Stimulated activated naive CD8-positive, alpha-beta T cell treated with anti-CD3 and anti-CD28 coated beads, Interleukin-15, Interleukin-2, amounts not matched to agents 100 U/mL and 50 U/mL, for 24 hours (primary cell): Measurements from ENCODE around the gene CRMP1.

Experiments
- ATAC-seq: fragments of 150-1000 bp; cut with Tn5 transposase; one replicate; pipeline ENCODE4 v1.10.0; 2021
- DNase-seq: peaks from one replicate; pipeline ENCODE4 v3.0.0; 2021

Gene CRMP1

GRCh38 chr4:5893004-5893580 is at the start of gene CRMP1:
Gene CRMP1 (minus strand): TSS chr4:5893086. CDS start chr4:5892969, 117 bp downstream.
- no peak for ATAC-seq
- DNase-seq, result no peak

GRCh38 chr4:5941601-5942000 is 48.7 kb upstream of the CRMP1 start:
- ATAC-seq (no peak), DNase-seq (no peak)

GRCh38 chr4:5940470-5941203 is 47.8 kb upstream of the CRMP1 start:
- DNase-seq (no peak), ATAC-seq (no peak)

- ATAC-seq (no peak), DNase-seq (no peak)
These were observed 41.3 kb upstream of the CRMP1 start for GRCh38 chr4:5933996-5934831.

- ATAC-seq, result no peak
- DNase-seq, result no peak
These were observed 40.2 kb upstream of the CRMP1 start for GRCh38 chr4:5933116-5933515.

GRCh38 chr4:5932035-5932568 is 39.2 kb upstream of the CRMP1 start:
- DNase-seq, result no peak
- no peak for ATAC-seq

GRCh38 chr4:5931526-5931925 is 38.6 kb upstream of the CRMP1 start:
- DNase-seq (no peak), ATAC-seq (no peak)

- ATAC-seq (no peak), DNase-seq (no peak)
These were observed 38.0 kb upstream of the CRMP1 start for GRCh38 chr4:5930876-5931275.

- DNase-seq (no peak), ATAC-seq (no peak)
These were observed 37.6 kb upstream of the CRMP1 start for GRCh38 chr4:5930456-5930855.

GRCh38 chr4:5928844-5929420 is 36.0 kb upstream of the CRMP1 start:
- ATAC-seq (no peak), DNase-seq (no peak)

GRCh38 chr4:5928274-5928673 is 35.4 kb upstream of the CRMP1 start:
- ATAC-seq (no peak), DNase-seq (no peak)

- ATAC-seq (no peak), DNase-seq (no peak)
These were observed 34.9 kb upstream of the CRMP1 start for GRCh38 chr4:5927747-5928146.

- no peak for DNase-seq
- no peak for ATAC-seq
These were observed 34.2 kb upstream of the CRMP1 start for GRCh38 chr4:5927116-5927515.

GRCh38 chr4:5926598-5926997 is 33.7 kb upstream of the CRMP1 start:
- no peak for ATAC-seq
- no peak for DNase-seq

GRCh38 chr4:5925419-5926200 is 32.7 kb upstream of the CRMP1 start:
- no peak for DNase-seq
- no peak for ATAC-seq

- DNase-seq (no peak), ATAC-seq (no peak)
These were observed 31.7 kb upstream of the CRMP1 start for GRCh38 chr4:5924461-5925125.

- ATAC-seq, result no peak
- no peak for DNase-seq
These were observed 30.5 kb upstream of the CRMP1 start for GRCh38 chr4:5923376-5923775.

GRCh38 chr4:5922556-5922955 is 29.7 kb upstream of the CRMP1 start:
- no peak for ATAC-seq
- DNase-seq, result no peak

GRCh38 chr4:5921981-5922380 is 29.1 kb upstream of the CRMP1 start:
- DNase-seq (no peak), ATAC-seq (no peak)

- DNase-seq (no peak), ATAC-seq (no peak)
These were observed 28.5 kb upstream of the CRMP1 start for GRCh38 chr4:5921101-5921980.
